H1 (cell line): Measurements from ENCODE around the gene TSFM. TPM values are rescaled to one million over a fixed set of nuclear protein-coding genes. Genes with fewer than 3 reads are reported as not detected.

ENCODE experiments used
- CTCF ChIA-PET: fragments of 300-600 bp; sonication (Branson Sonifier 250); formaldehyde crosslinking; loops from one replicate; lab custom pipeline; 2021; ENCODE audit not compliant: partially characterized antibody; lab: Charles Lee
- POLR2A ChIA-PET: fragments of 300-600 bp; sonication (Branson Sonifier 250); formaldehyde crosslinking; loops from one replicate; lab custom pipeline; 2021; ENCODE audit warnings: inconsistent platforms; ENCODE audit not compliant: partially characterized antibody; lab: Charles Lee
- DNase-seq, 2 experiments: peaks; one replicate each; pipeline versions ENCODE4 v3.0.0 to v3.0.0-alpha.2; 2010 to 2022; ENCODE audit warnings: low spot score in 2 of 2, low read depth in 1 of 2, mixed read lengths in 1 of 2
- FAIRE-seq: peaks from 2 replicates; lab custom pipeline; 2011; peaks lifted over from hg19 to GRCh38; lab: Jason Lieb, UNC
- H2AFZ ChIP-seq: 2 replicates; pipeline ENCODE4 v1.8.1; 2012; ENCODE audit warnings: low read length, inconsistent platforms
- H2AK5ac ChIP-seq: 2 replicates; pipeline ENCODE4 v1.6.1; 2013; ENCODE audit warnings: low read depth, low read length
- H2BK120ac ChIP-seq: replicated peaks from 2 replicates; pipeline ENCODE3; 2013; ENCODE audit warnings: low read depth, low read length, inconsistent platforms
- H2BK12ac ChIP-seq: 2 replicates; pipeline ENCODE4 v1.6.1; 2013; ENCODE audit warnings: low read depth, low read length
- H2BK15ac ChIP-seq: 2 replicates; pipeline ENCODE4 v1.6.1; 2013; ENCODE audit warnings: low read length
- H2BK20ac ChIP-seq: 2 replicates; pipeline ENCODE4 v1.6.1; 2013; ENCODE audit warnings: low read length
- H2BK5ac ChIP-seq: 2 replicates; pipeline ENCODE4 v1.6.1; 2013; ENCODE audit warnings: low read depth, low read length
- H3K14ac ChIP-seq: 2 replicates; pipeline ENCODE4 v1.6.1; 2013; ENCODE audit warnings: inconsistent platforms; ENCODE audit not compliant: insufficient read length
- H3K18ac ChIP-seq: 2 replicates; pipeline ENCODE4 v1.6.1; 2013; ENCODE audit warnings: low read length; ENCODE audit errors: extremely low read depth
- H3K23ac ChIP-seq: 2 replicates; pipeline ENCODE4 v1.6.1; 2013; ENCODE audit warnings: inconsistent platforms; ENCODE audit not compliant: insufficient read length
- H3K23me2 ChIP-seq: 2 replicates; pipeline ENCODE4 v1.6.1; 2013; ENCODE audit warnings: low read depth, low read length
- H3K27ac ChIP-seq: 2 replicates; pipeline ENCODE4 v1.6.1; 2011; ENCODE audit warnings: low read depth, low read length, inconsistent platforms
- H3K27me3 ChIP-seq, 4 experiments: replicated peaks in 1 of 4; 1 replicate in 1 of 4; 2 replicates in 3 of 4; pipeline versions ENCODE4 v1.6.1 to v1.8.1; 2011 to 2013; ENCODE audit warnings: low read length in 3 of 4, mild to moderate bottlenecking in 3 of 4, inconsistent platforms in 2 of 4, mixed read lengths in 2 of 4, moderate library complexity in 1 of 4; ENCODE audit not compliant: control insufficient read depth in 3 of 4, insufficient read depth in 3 of 4; ENCODE audit errors: extremely low read depth in 1 of 4
- H3K36me3 ChIP-seq, 4 experiments: 2 replicates each; pipeline versions ENCODE4 v1.6.1 to v1.8.1; 2011 to 2013; ENCODE audit warnings: mild to moderate bottlenecking in 4 of 4, low read length in 3 of 4, moderate library complexity in 2 of 4, control low read depth in 1 of 4, inconsistent platforms in 1 of 4; ENCODE audit not compliant: insufficient read depth in 4 of 4, control insufficient read depth in 2 of 4
- H3K4ac ChIP-seq: replicated peaks from 2 replicates; pipeline ENCODE3; 2013; ENCODE audit warnings: low read length, low read depth, mixed read lengths, inconsistent platforms; ENCODE audit not compliant: insufficient read length
- H3K4me1 ChIP-seq, 4 experiments: replicated peaks in 1 of 4; 1 replicate in 1 of 4; 2 replicates in 3 of 4; pipeline versions ENCODE4 v1.6.1 to v1.8.1; 2011 to 2013; ENCODE audit warnings: low read length in 3 of 4, inconsistent platforms in 2 of 4, mixed read lengths in 1 of 4; ENCODE audit not compliant: insufficient read depth in 4 of 4, control insufficient read depth in 3 of 4
- H3K4me2 ChIP-seq, 2 experiments: 2 replicates each; pipeline versions ENCODE4 v1.6.1 to v1.8.1; 2011 to 2013; ENCODE audit warnings: low read depth in 2 of 2, low read length in 2 of 2, control low read depth in 1 of 2, inconsistent platforms in 1 of 2, mild to moderate bottlenecking in 1 of 2; ENCODE audit not compliant: insufficient read depth in 1 of 2
- H3K4me3 ChIP-seq, 4 experiments: fragments of 200-600, 300-600 bp in 1 of 4; sonication (generic), shearing (Covaris generic), sonication (Bioruptor Twin) in 1 of 4; 2 replicates each; pipeline versions ENCODE4 v1.5.1 to v1.8.1; 2011 to 2016; ENCODE audit warnings: low read length in 4 of 4, low read depth in 3 of 4, control low read depth in 2 of 4, inconsistent platforms in 2 of 4, mild to moderate bottlenecking in 2 of 4, mixed read lengths in 1 of 4, moderate library complexity in 1 of 4; ENCODE audit not compliant: insufficient read depth in 2 of 4; ENCODE audit errors: extremely low read depth in 1 of 4
- H3K56ac ChIP-seq: replicated peaks from 2 replicates; pipeline ENCODE3; 2013; ENCODE audit warnings: low read depth, mild to moderate bottlenecking, mixed read lengths, low read length, inconsistent platforms; ENCODE audit not compliant: insufficient read length
- H3K79me1 ChIP-seq: 2 replicates; pipeline ENCODE4 v1.6.1; 2013; ENCODE audit warnings: low read depth, low read length, control low read depth
- H3K79me2 ChIP-seq, 2 experiments: 2 replicates each; pipeline versions ENCODE4 v1.6.1 to v1.8.1; 2012 to 2013; ENCODE audit warnings: low read length in 2 of 2, mild to moderate bottlenecking in 2 of 2, inconsistent platforms in 1 of 2; ENCODE audit not compliant: insufficient read depth in 2 of 2, control insufficient read depth in 1 of 2
- H3K9ac ChIP-seq, 4 experiments: replicated peaks in 1 of 4; 1 replicate in 1 of 4; 2 replicates in 3 of 4; pipeline versions ENCODE4 v1.6.1 to v1.8.1; 2011 to 2013; ENCODE audit warnings: low read depth in 3 of 4, low read length in 3 of 4, control low read depth in 2 of 4, mild to moderate bottlenecking in 2 of 4, moderate library complexity in 2 of 4, inconsistent platforms in 1 of 4; ENCODE audit errors: extremely low read depth in 1 of 4
- H3K9me3 ChIP-seq, 2 experiments: 2 replicates each; pipeline versions ENCODE4 v1.6.1 to v1.8.1; 2012 to 2013; ENCODE audit warnings: mild to moderate bottlenecking in 2 of 2, moderate library complexity in 2 of 2, control low read depth in 1 of 2, inconsistent platforms in 1 of 2, low read depth in 1 of 2, low read length in 1 of 2, mixed read lengths in 1 of 2; ENCODE audit not compliant: insufficient read depth in 2 of 2
- H4K20me1 ChIP-seq, 2 experiments: replicated peaks in 1 of 2; 2 replicates each; pipeline versions ENCODE3 to v1.8.1; 2011 to 2013; ENCODE audit warnings: inconsistent platforms in 2 of 2, low read length in 2 of 2, mild to moderate bottlenecking in 1 of 2; ENCODE audit not compliant: insufficient read depth in 2 of 2, control insufficient read depth in 1 of 2
- H4K5ac ChIP-seq: 2 replicates; pipeline ENCODE4 v1.6.1; 2013; ENCODE audit warnings: low read length, low read depth, mixed read lengths, inconsistent platforms; ENCODE audit not compliant: insufficient read length
- H4K8ac ChIP-seq: 2 replicates; pipeline ENCODE4 v1.8.0; 2013; ENCODE audit warnings: mild to moderate bottlenecking, moderate library complexity, low read length, inconsistent platforms; ENCODE audit not compliant: insufficient read depth; ENCODE audit errors: extremely low read depth
- H4K91ac ChIP-seq: replicated peaks from 2 replicates; pipeline ENCODE3; 2013; ENCODE audit warnings: low read length, mixed read lengths, inconsistent platforms; ENCODE audit not compliant: insufficient read length
- RNF2 ChIP-seq: fragments of 200-900, 300-1000 bp; sonication (generic); IDR thresholded peaks from 2 replicates; pipeline ENCODE4 v1.7.1; 2016; ENCODE audit warnings: borderline replicate concordance, low read depth, mild to moderate bottlenecking, antibody characterized with exemption, low read length; ENCODE audit not compliant: poor library complexity, severe bottlenecking; ENCODE audit errors: missing control alignments
- WGBS, 2 experiments: shearing (Covaris generic) in 1 of 2; methylation state at CpG; one replicate each; pipeline versions ENCODE4 v1.1.6 to v1.1.7; 2013 to 2015; ENCODE audit warnings: low lambda C conversion rate in 2 of 2, mixed read lengths in 2 of 2, inconsistent platforms in 1 of 2, low coverage in 1 of 2, missing lambda C conversion rate in 1 of 2; ENCODE audit not compliant: insufficient replicate concordance in 2 of 2, insufficient coverage in 1 of 2, insufficient read length in 1 of 2; ENCODE audit errors: extremely low coverage in 1 of 2, missing lambda C conversion rate in 1 of 2; 5-methylcytosine and 5-hydroxymethylcytosine counted together
- polyA plus RNA-seq, 7 experiments: library from polyadenylated mRNA; depleted of rRNA in 3 of 7; stranded (reverse) in 5 of 7; unstranded in 2 of 7; fragments of >200 nt in 5 of 7; fragments of 200-250 nt in 2 of 7; gene quantifications; 1 replicate in 5 of 7; 2 replicates in 1 of 7; 4 replicates in 1 of 7; pipeline versions ENCODE4 v1.2.1 to v1.2.3, GENCODE V29; 2011 to 2013; ENCODE audit warnings: missing spikeins in 2 of 7, mixed read lengths in 2 of 7
- total RNA-seq: library from RNA; stranded (reverse); fragmentation: NEBNext Ultra II Directional; extraction: Animal tissue kit (Norgen Biotek cat#: 25700); gene quantifications from 2 replicates; pipeline ENCODE4 v1.2.1, GENCODE V29; 2021
- TF ChIP-seq, protein P1 (sequence below), 3 experiments: IDR thresholded peaks; 1 replicate in 2 of 3; 2 replicates in 1 of 3; pipeline versions ENCODE4 v1.5.1 to v1.6.1; 2011; ENCODE audit warnings: low read length in 3 of 3, mild to moderate bottlenecking in 3 of 3, inconsistent platforms in 2 of 3, low read depth in 1 of 3, moderate library complexity in 1 of 3; ENCODE audit not compliant: insufficient read depth in 1 of 3; ENCODE audit errors: control extremely low read depth in 1 of 3

TSFM gene
- total and polyA plus RNA-seq, 2 of the 8 experiments (the other 6 are each of a cell fraction or from before 2014, with no cell fraction given): 17.4 to 49.8 TPM

DNA sequence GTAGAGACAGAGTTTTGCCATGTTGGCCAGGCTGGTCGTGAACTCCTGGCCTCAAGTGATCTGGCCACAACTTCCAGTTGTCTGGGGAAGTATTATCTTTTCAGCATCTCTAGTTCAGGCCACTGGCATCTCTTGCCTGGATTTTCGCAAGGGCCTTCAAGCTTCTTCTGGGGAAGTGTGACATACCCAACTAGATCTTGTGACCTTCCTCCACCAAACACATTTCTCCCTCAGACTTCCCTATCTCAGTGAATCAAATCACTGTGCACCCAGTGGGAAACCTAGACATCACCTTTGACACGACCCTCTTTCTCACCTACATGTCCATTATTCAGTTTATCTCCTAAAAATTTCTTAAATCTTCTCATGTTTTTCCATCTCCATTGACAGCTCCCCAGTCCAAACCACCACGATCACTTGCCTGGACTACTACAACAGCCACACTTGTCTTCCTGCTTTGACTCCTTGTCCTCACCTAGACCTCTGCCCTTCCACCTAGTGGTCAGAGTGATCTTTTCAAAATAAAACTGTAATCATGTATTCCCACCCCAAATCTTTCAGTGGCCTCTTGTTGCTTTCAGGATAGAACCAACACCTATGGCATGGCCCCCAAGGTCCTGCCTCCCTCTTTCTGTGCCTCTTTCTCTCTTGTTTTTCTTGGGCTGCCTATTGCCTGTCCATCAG is 6.9 kb upstream of the TSFM start:
- POLR2A ChIA-PET: interaction anchor here (1.1 to 1.8 kb wide), 3 partner anchors 9 to 19 kb away, joined by 3 to 4 read pairs (median 3); partner anchors contain the start of gene CYP27B1
- CTCF ChIA-PET: interaction anchor here (0.6 to 4.5 kb wide), 10 partner anchors 8 to 153 kb away, joined by 3 to 28 read pairs (median 4); partner anchors contain the start of gene CYP27B1
- 79% methylated on average over 4 of the region's 4 CpGs; no CpG with 5 or more reads in 1 of the 2 experiments for WGBS, 2 experiments

More for the DNA sequence above, 6.9 kb upstream of the TSFM start:
- Histone ChIP-seq H3K4me1 (peaks cover 0 to 3% (median 1%) of the 10 kb centered on the region in 4 experiments; a peak in 2 of 7 replicates), H3K18ac (no peak overlapping the region), H4K5ac (no peak overlapping the region), H3K4me2 (no peak overlapping the region), H3K79me2 (0 out of 4 replicates have a peak, but pooled peaks cover 0 to 6% of the 10 kb centered on the region in 2 experiments), H3K9ac (no peak overlapping the region), H3K56ac (no peak overlapping the region), H3K79me1 (no peaks in the 10 kb centered on the region; the same call in 1 of the 2 replicates), H2BK12ac (no peak overlapping the region), H2AFZ (no peak overlapping the region), H2BK20ac (no peak overlapping the region), H3K4me3 (no peak overlapping the region), H2BK120ac (no peak overlapping the region), H3K14ac (no peak overlapping the region), H3K36me3 (peaks cover 0 to under 1% (median 0%) of the 10 kb centered on the region in 4 experiments; a peak in 3 of 8 replicates), H3K27me3 (peaks cover 0 to 4% (median 1%) of the 10 kb centered on the region in 4 experiments; a peak in 2 of 7 replicates), H3K23ac (no peak overlapping the region), H4K91ac (no peak overlapping the region), H2BK5ac (no peak overlapping the region), H2AK5ac (no peak overlapping the region), H4K8ac (no peak overlapping the region), H2BK15ac (no peak overlapping the region), H3K9me3 (no peaks in the 10 kb centered on the region), H3K23me2 (peaks cover 12% of the 10 kb centered on the region; the same call in 1 of the 2 replicates), H3K4ac (no peak overlapping the region), H3K27ac (no peak overlapping the region)
- no peak for DNase-seq
- FAIRE-seq: no peak
- TF ChIP-seq, protein P1, sequence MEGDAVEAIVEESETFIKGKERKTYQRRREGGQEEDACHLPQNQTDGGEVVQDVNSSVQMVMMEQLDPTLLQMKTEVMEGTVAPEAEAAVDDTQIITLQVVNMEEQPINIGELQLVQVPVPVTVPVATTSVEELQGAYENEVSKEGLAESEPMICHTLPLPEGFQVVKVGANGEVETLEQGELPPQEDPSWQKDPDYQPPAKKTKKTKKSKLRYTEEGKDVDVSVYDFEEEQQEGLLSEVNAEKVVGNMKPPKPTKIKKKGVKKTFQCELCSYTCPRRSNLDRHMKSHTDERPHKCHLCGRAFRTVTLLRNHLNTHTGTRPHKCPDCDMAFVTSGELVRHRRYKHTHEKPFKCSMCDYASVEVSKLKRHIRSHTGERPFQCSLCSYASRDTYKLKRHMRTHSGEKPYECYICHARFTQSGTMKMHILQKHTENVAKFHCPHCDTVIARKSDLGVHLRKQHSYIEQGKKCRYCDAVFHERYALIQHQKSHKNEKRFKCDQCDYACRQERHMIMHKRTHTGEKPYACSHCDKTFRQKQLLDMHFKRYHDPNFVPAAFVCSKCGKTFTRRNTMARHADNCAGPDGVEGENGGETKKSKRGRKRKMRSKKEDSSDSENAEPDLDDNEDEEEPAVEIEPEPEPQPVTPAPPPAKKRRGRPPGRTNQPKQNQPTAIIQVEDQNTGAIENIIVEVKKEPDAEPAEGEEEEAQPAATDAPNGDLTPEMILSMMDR (IDR thresholded peaks at IDR 0.05; ENCODE audit: control extremely low read depth in 1 of 3, insufficient read depth in 1 of 3, low read depth in 1 of 3, low read length in 3 of 3): peak in 1 of 3 experiments; percentile 29; a peak in 2 of 4 replicates
- TF ChIP-seq RNF2: no peak
- TF ChIP-seq, all 59 proteins: peak for 1
- no peaks in the 10 kb centered on the region for H4K20me1 ChIP-seq
